Frontal cortex (tissue), 4 donors: ENCODE measurements around the gene PGAP2. TPM values are rescaled to one million over a fixed set of nuclear protein-coding genes. Genes with fewer than 3 reads are reported as not detected.
"Not testable (repeated sequence)": the region's sequence is repeated elsewhere in the genome, so short reads cannot be mapped to it uniquely, and the experiment has no call there.

ENCODE experiments used
- DNase-seq, 2 donors: peaks; one replicate each; pipeline ENCODE4 v3.0.0; 2012; ENCODE audit warnings: low spot score in 2 of 2
- FAIRE-seq: peaks from 2 replicates; lab custom pipeline; 2012; peaks lifted over from hg19 to GRCh38; lab: Jason Lieb, UNC
- total RNA-seq: library from RNA; depleted of rRNA; stranded (reverse); fragments of >200 nt; gene quantifications from one replicate; pipeline ENCODE4 v1.2.3, GENCODE V29; 2014
- donor health status: control.
- donor health status: control.
- donor health status: control.

The PGAP2 gene
- total RNA-seq, 1 donor from 2014 or later: 6.9 TPM

GRCh38 chr11:3853899-3854659, 45.7 kb downstream of the PGAP2 start:
- DNase-seq (no peak), FAIRE-seq (no peak)

- DNase-seq (no peak), FAIRE-seq (no peak)
Observed at GRCh38 chr11:3854660-3854976, 46.3 kb downstream of the PGAP2 start.

GRCh38 chr11:3854977-3855807, 46.8 kb downstream of the PGAP2 start, which contains the start of gene STIM1:
TSS of gene STIM1 (plus strand) at chr11:3855664. CDS start at chr11:3856271, 607 bp downstream.
- FAIRE-seq: no peak
- DNase-seq: peak; percentile 91 to 93

GRCh38 chr11:3855808-3856491, 47.6 kb downstream of the PGAP2 start:
- DNase-seq (no peak), FAIRE-seq (no peak)

- FAIRE-seq (no peak), DNase-seq (no peak)
Observed at GRCh38 chr11:3856856-3857553, 48.6 kb downstream of the PGAP2 start.

GRCh38 chr11:3857628-3858027, 49.3 kb downstream of the PGAP2 start:
- DNase-seq (no peak), FAIRE-seq (no peak)

- FAIRE-seq (no peak), DNase-seq (no peak)
Observed at GRCh38 chr11:3859373-3859881, 51.1 kb downstream of the PGAP2 start.

- DNase-seq: no peak
- no peak for FAIRE-seq
Observed at GRCh38 chr11:3860375-3860774, 52.0 kb downstream of the PGAP2 start.

- FAIRE-seq, DNase-seq: not testable (repeated sequence)
Observed at GRCh38 chr11:3860898-3861393, 52.6 kb downstream of the PGAP2 start.

GRCh38 chr11:3861683-3862082, 53.3 kb downstream of the PGAP2 start:
- FAIRE-seq (no peak), DNase-seq (no peak)

- FAIRE-seq: no peak
Observed at GRCh38 chr11:3865388-3866193, 57.2 kb downstream of the PGAP2 start.

GRCh38 chr11:3866206-3866605, 57.8 kb downstream of the PGAP2 start:
- DNase-seq (no peak), FAIRE-seq (no peak)

More at GRCh38 chr11:3865388-3866193, 57.2 kb downstream of the PGAP2 start:
- no peak for DNase-seq

GRCh38 chr11:3866836-3867208, 58.5 kb downstream of the PGAP2 start:
- no peak for FAIRE-seq
- DNase-seq: no peak

- FAIRE-seq (no peak), DNase-seq (no peak)
Observed at GRCh38 chr11:3867209-3868091, 59.1 kb downstream of the PGAP2 start.

- FAIRE-seq (no peak), DNase-seq (no peak)
Observed at GRCh38 chr11:3873712-3874349, 65.5 kb downstream of the PGAP2 start.
